GM13977 (cell line): ENCODE results near the gene UFD1.

Experiments used
- DNase-seq: peaks from one replicate; pipeline ENCODE4 v3.0.0; 2012; ENCODE audit warnings: low spot score
- CTCF ChIP-seq: IDR thresholded peaks from 2 replicates; pipeline ENCODE4 v1.5.1; 2012; ENCODE audit warnings: mild to moderate bottlenecking, control low read depth; ENCODE audit not compliant: insufficient read depth; ENCODE audit errors: extremely low read depth, missing control alignments
- in situ Hi-C: fragments of 300-500 bp; cut with MboI; formaldehyde crosslinking; loops from one replicate; pipeline ENCODE4 v1.12.0; 2022; ENCODE audit warnings: low sequenced_read_pairs, low pct_unique_long_range_greater_than_20kb, mixed read lengths, inconsistent platforms; ENCODE audit not compliant: unreplicated experiment

The UFD1 gene

GRCh38 chr22:19473578-19473977, 5.4 kb downstream of the UFD1 start:
- no peak for DNase-seq
- no peak for TF ChIP-seq CTCF
- in situ Hi-C loops, result no loop called here

GRCh38 chr22:19472233-19472632, 6.8 kb downstream of the UFD1 start:
- in situ Hi-C loops, result no loop called here
- DNase-seq, result no peak
- no peak for TF ChIP-seq CTCF

GRCh38 chr22:19471572-19471971, 7.4 kb downstream of the UFD1 start:
- in situ Hi-C loops, result no loop called here
- TF ChIP-seq CTCF, result no peak
- DNase-seq, result no peak

- TF ChIP-seq CTCF, result no peak
- DNase-seq, result no peak
- in situ Hi-C loops, result no loop called here
Observed at GRCh38 chr22:19470010-19470409, 9.0 kb downstream of the UFD1 start.

GRCh38 chr22:19469421-19469820, 9.6 kb downstream of the UFD1 start:
- in situ Hi-C loops, result no loop called here
- no peak for DNase-seq
- no peak for TF ChIP-seq CTCF

GRCh38 chr22:19467912-19468311, 11.1 kb downstream of the UFD1 start:
- in situ Hi-C loops, result no loop called here
- TF ChIP-seq CTCF, result no peak

GRCh38 chr22:19466848-19467752, 11.9 kb downstream of the UFD1 start:
- DNase-seq, result no peak
- no peak for TF ChIP-seq CTCF
- in situ Hi-C loops, result no loop called here

More at GRCh38 chr22:19467912-19468311, 11.1 kb downstream of the UFD1 start:
- no peak for DNase-seq
